ENCODE data around the gene PSMA7. TPM values are rescaled to one million over a fixed set of nuclear protein-coding genes. Genes with fewer than 3 reads are reported as not detected.

PSMA7 gene
- total RNA-seq, 4 donors from 2014 or later = 154 to 241 (median 234) TPM

GRCh38 chr20:62112368-62112767 lies 30.8 kb downstream of the PSMA7 start:
- Histone ChIP-seq H3K9me3 (peaks cover 44 to 46% of the 10 kb centered on the region in 2 donors), H3K27ac (no peak overlapping the region), H3K27me3 (peaks cover 5% of the 10 kb centered on the region), H3K4me3 (no peak overlapping the region), H3K36me3 (no peaks in the 10 kb centered on the region), H3K4me1 (no peaks in the 10 kb centered on the region)
- TF ChIP-seq EP300 (IDR thresholded peaks at IDR 0.05; ENCODE audit: low read depth) (no peak), POLR2AphosphoS5 (IDR thresholded peaks at IDR 0.05) (no peak), CTCF (IDR thresholded peaks at IDR 0.05) (no peak), POLR2A (IDR thresholded peaks at IDR 0.05) (no peak)
- intact Hi-C loops (cut with DNase I; ENCODE audit: low total_unique reads) (no loop called here), in situ Hi-C loops (cut with MboI; ENCODE audit: low pct_ligation_motif_present in 1 of 4, low pct_unique_long_range_greater_than_20kb in 1 of 4, low sequenced_read_pairs in 3 of 4) (no loop called here)
- DNase-seq = no peak
- 98% methylated on average over 6 of the region's 6 CpGs; no CpG with 5 or more reads in 1 of the 2 donors for WGBS, 2 donors (ENCODE audit: low coverage in 1 of 2)

- no peak overlapping the region for H3K4me3 ChIP-seq
- in situ Hi-C loops (cut with MboI; ENCODE audit: low pct_ligation_motif_present in 1 of 4, low pct_unique_long_range_greater_than_20kb in 1 of 4, low sequenced_read_pairs in 3 of 4) = no loop called here
- no peak overlapping the region for H3K27ac ChIP-seq
- 72 to 74% methylated on average over 6 of the region's 6 CpGs for WGBS, 2 donors (ENCODE audit: low coverage in 1 of 2)
- H3K9me3 ChIP-seq = peaks cover 50 to 53% of the 10 kb centered on the region in 2 donors
- no peak for DNase-seq
- H3K27me3 ChIP-seq = peaks cover 5% of the 10 kb centered on the region
- H3K4me1 ChIP-seq = no peaks in the 10 kb centered on the region
- intact Hi-C loops (cut with DNase I; ENCODE audit: low total_unique reads) = no loop called here
- no peaks in the 10 kb centered on the region for H3K36me3 ChIP-seq
- no peak for TF ChIP-seq POLR2A (IDR thresholded peaks at IDR 0.05)
- TF ChIP-seq POLR2AphosphoS5 (IDR thresholded peaks at IDR 0.05) = no peak
- no peak for TF ChIP-seq CTCF (IDR thresholded peaks at IDR 0.05)
- TF ChIP-seq EP300 (IDR thresholded peaks at IDR 0.05; ENCODE audit: low read depth) = no peak
Observed at GRCh38 chr20:62111148-62111547, 32.0 kb downstream of the PSMA7 start.

GRCh38 chr20:62105592-62105991 lies 37.6 kb downstream of the PSMA7 start:
- no peak overlapping the region for H3K27ac ChIP-seq
- TF ChIP-seq POLR2AphosphoS5 (IDR thresholded peaks at IDR 0.05) (no peak), CTCF (IDR thresholded peaks at IDR 0.05) (no peak), POLR2A (IDR thresholded peaks at IDR 0.05) (no peak), EP300 (IDR thresholded peaks at IDR 0.05; ENCODE audit: low read depth) (no peak)
- 88 to 89% methylated on average over 4 to 5 of the region's 5 CpGs for WGBS, 2 donors (ENCODE audit: low coverage in 1 of 2)
- in situ Hi-C loops (cut with MboI; ENCODE audit: low pct_ligation_motif_present in 1 of 4, low pct_unique_long_range_greater_than_20kb in 1 of 4, low sequenced_read_pairs in 3 of 4) = no loop called here
- intact Hi-C loops (cut with DNase I; ENCODE audit: low total_unique reads) = loop anchor here (1.0 kb wide), 1 partner anchor 30 kb away; no protein-coding TSS in a partner anchor
- peaks cover 8% of the 10 kb centered on the region for H3K27me3 ChIP-seq
- H3K36me3 ChIP-seq = no peaks in the 10 kb centered on the region
- peaks cover 0 to 13% (median 9%) of the 10 kb centered on the region in 4 donors for H3K4me1 ChIP-seq
- H3K9me3 ChIP-seq = peaks cover 28 to 40% of the 10 kb centered on the region in 2 donors
- no peak for DNase-seq
- no peak overlapping the region for H3K4me3 ChIP-seq

GRCh38 chr20:62104791-62105345 lies 38.3 kb downstream of the PSMA7 start:
- peaks cover 8% of the 10 kb centered on the region for H3K27me3 ChIP-seq
- in situ Hi-C loops (cut with MboI; ENCODE audit: low pct_ligation_motif_present in 1 of 4, low pct_unique_long_range_greater_than_20kb in 1 of 4, low sequenced_read_pairs in 3 of 4) = no loop called here
- no peak overlapping the region for H3K4me3 ChIP-seq
- peak; percentile 41 for DNase-seq
- peak overlapping the region in 3 of 4 donors; percentile 18 to 34 (median 31) for H3K27ac ChIP-seq
- peaks cover 0 to 13% (median 9%) of the 10 kb centered on the region in 4 donors for H3K4me1 ChIP-seq
- peaks cover 23 to 36% of the 10 kb centered on the region in 2 donors for H3K9me3 ChIP-seq
- intact Hi-C loops (cut with DNase I; ENCODE audit: low total_unique reads) = loop anchor here (1.0 kb wide), 1 partner anchor 30 kb away; no protein-coding TSS in a partner anchor
- 7 to 20% methylated on average over 2 to 7 of the region's 7 CpGs for whole genome bisulfite sequencing, 2 donors (ENCODE audit: low coverage in 1 of 2)
- TF ChIP-seq CTCF (IDR thresholded peaks at IDR 0.05) = no peak
- no peak for TF ChIP-seq EP300 (IDR thresholded peaks at IDR 0.05; ENCODE audit: low read depth)
- TF ChIP-seq POLR2AphosphoS5 (IDR thresholded peaks at IDR 0.05) = no peak
- TF ChIP-seq POLR2A (IDR thresholded peaks at IDR 0.05) = no peak
- no peaks in the 10 kb centered on the region for H3K36me3 ChIP-seq

All from transverse colon (tissue), 4 donors.